Activated CD4-positive, alpha-beta T cell treated with anti-CD3 and anti-CD28 coated beads, Interleukin-10, Interleukin-2, amounts not matched to agents 100 ng/mL and 50 ng/mL, durations not matched to agents 16 hours and 8 hours (primary cell): ENCODE measurements around the gene CHFR.
A peak's percentile ranks its signal among the peaks of the same experiment; 100 is the strongest.
"Not testable (repeated sequence)": the region's sequence is repeated elsewhere in the genome, so short reads cannot be mapped to it uniquely, and the experiment has no call there.

ENCODE experiments used
- DNase-seq: peaks from one replicate; pipeline ENCODE4 v3.0.0-alpha.2; 2020

CHFR gene

GRCh38 chr12:132874175-132874574 is 13.2 kb downstream of the CHFR start:
- DNase-seq = no peak

- no peak for DNase-seq
Measured at GRCh38 chr12:132873724-132874123, 13.7 kb downstream of the CHFR start.

GRCh38 chr12:132872975-132873421 is 14.4 kb downstream of the CHFR start:
- peak; percentile 61 for DNase-seq

- DNase-seq = no peak
Measured at GRCh38 chr12:132872073-132872855, 15.1 kb downstream of the CHFR start.

GRCh38 chr12:132869551-132869950 is 17.9 kb downstream of the CHFR start:
- no peak for DNase-seq

GRCh38 chr12:132866251-132866828 is 21.1 kb downstream of the CHFR start:
- no peak for DNase-seq

- DNase-seq = no peak
Measured at GRCh38 chr12:132861558-132861957, 25.8 kb downstream of the CHFR start.

- DNase-seq = no peak
Measured at GRCh38 chr12:132858718-132859266, 28.6 kb downstream of the CHFR start.

GRCh38 chr12:132857019-132857418 is 30.4 kb downstream of the CHFR start:
- DNase-seq = not testable (repeated sequence)

GRCh38 chr12:132856581-132856980 is 30.8 kb downstream of the CHFR start:
- no peak for DNase-seq

GRCh38 chr12:132855211-132855610 is 32.2 kb downstream of the CHFR start:
- DNase-seq = not testable (repeated sequence)

GRCh38 chr12:132853285-132854092 is 33.9 kb downstream of the CHFR start:
- no peak for DNase-seq

GRCh38 chr12:132852496-132852895 is 34.9 kb downstream of the CHFR start:
- DNase-seq = no peak

- no peak for DNase-seq
Measured at GRCh38 chr12:132851465-132851864, 35.9 kb downstream of the CHFR start.

- no peak for DNase-seq
Measured at GRCh38 chr12:132850291-132850690, 37.1 kb downstream of the CHFR start.

GRCh38 chr12:132848521-132848920 is 38.9 kb downstream of the CHFR start:
- no peak for DNase-seq

GRCh38 chr12:132847363-132848356 is 39.7 kb downstream of the CHFR start:
- DNase-seq = no peak

- DNase-seq = not testable (repeated sequence)
Measured at GRCh38 chr12:132844681-132845080, 42.7 kb downstream of the CHFR start.

GRCh38 chr12:132842449-132843045 is 44.9 kb downstream of the CHFR start:
- no peak for DNase-seq

GRCh38 chr12:132841151-132841550 is 46.3 kb downstream of the CHFR start:
- no peak for DNase-seq

- no peak for DNase-seq
Measured at GRCh38 chr12:132840536-132840935, 46.9 kb downstream of the CHFR start.
